NK-92 (cell line): ENCODE measurements around the gene MOSPD2.

ENCODE experiments used
- DNase-seq: peaks from one replicate; lab custom pipeline; 2025; ENCODE audit not compliant: unreplicated experiment; lab: John Stamatoyannopoulos, UW

The MOSPD2 gene

GRCh38 chrX:14872851-14873675 lies at the start of gene MOSPD2, which contains the start of gene FANCB:
Gene MOSPD2, plus strand, starts transcription at chrX:14873421. Its CDS starts 108 bp downstream, at chrX:14873529.
Gene FANCB, minus strand, starts transcription at chrX:14873069. Its CDS starts 7,559 bp downstream, at chrX:14865510.
- DNase-seq, result peak; percentile 49

- no peak for DNase-seq
Observed at GRCh38 chrX:14825851-14826250, 47.4 kb upstream of the MOSPD2 start.

GRCh38 chrX:14826319-14826718 lies 46.9 kb upstream of the MOSPD2 start:
- DNase-seq, result no peak

- DNase-seq, result no peak
Observed at GRCh38 chrX:14829643-14830042, 43.6 kb upstream of the MOSPD2 start.

GRCh38 chrX:14832151-14832550 lies 41.1 kb upstream of the MOSPD2 start:
- DNase-seq, result no peak

GRCh38 chrX:14832586-14832985 lies 40.6 kb upstream of the MOSPD2 start:
- DNase-seq, result no peak

- no peak for DNase-seq
Observed at GRCh38 chrX:14837155-14837554, 36.1 kb upstream of the MOSPD2 start.

- no peak for DNase-seq
Observed at GRCh38 chrX:14843666-14844065, 29.6 kb upstream of the MOSPD2 start.

- no peak for DNase-seq
Observed at GRCh38 chrX:14851526-14851925, 21.7 kb upstream of the MOSPD2 start.

- DNase-seq, result no peak
Observed at GRCh38 chrX:14864631-14865030, 8.6 kb upstream of the MOSPD2 start.

GRCh38 chrX:14865201-14865600 lies 8.0 kb upstream of the MOSPD2 start:
- no peak for DNase-seq

GRCh38 chrX:14871767-14872166 lies 1.5 kb upstream of the MOSPD2 start:
- no peak for DNase-seq

GRCh38 chrX:14872355-14872754 lies 866 bp upstream of the MOSPD2 start:
- DNase-seq, result no peak

GRCh38 chrX:14873676-14874049 lies 442 bp downstream of the MOSPD2 start:
- no peak for DNase-seq

GRCh38 chrX:14875624-14876023 lies 2.4 kb downstream of the MOSPD2 start:
- DNase-seq, result no peak

- DNase-seq, result no peak
Observed at GRCh38 chrX:14883826-14884225, 10.6 kb downstream of the MOSPD2 start.

GRCh38 chrX:14884714-14885113 lies 11.5 kb downstream of the MOSPD2 start:
- DNase-seq, result no peak

GRCh38 chrX:14886252-14886651 lies 13.0 kb downstream of the MOSPD2 start:
- DNase-seq, result no peak

- DNase-seq, result no peak
Observed at GRCh38 chrX:14896273-14896672, 23.1 kb downstream of the MOSPD2 start.

GRCh38 chrX:14897042-14897441 lies 23.8 kb downstream of the MOSPD2 start:
- no peak for DNase-seq

GRCh38 chrX:14899607-14900006 lies 26.4 kb downstream of the MOSPD2 start:
- no peak for DNase-seq

GRCh38 chrX:14902537-14902936 lies 29.3 kb downstream of the MOSPD2 start:
- DNase-seq, result no peak

- DNase-seq, result no peak
Observed at GRCh38 chrX:14903891-14904290, 30.7 kb downstream of the MOSPD2 start.
